HG03045 (cell line): ENCODE measurements around the gene SEMA6D.
"Not testable (repeated sequence)": the region's sequence is repeated elsewhere in the genome, so short reads cannot be mapped to it uniquely, and the experiment has no call there.

Experiments
- ATAC-seq: cut with Tn5 transposase; IDR thresholded peaks from one replicate; pipeline ENCODE4 v1.9.1; 2021; ENCODE audit warnings: mild to moderate bottlenecking, moderate library complexity; ENCODE audit not compliant: unreplicated experiment

Gene SEMA6D

DNA sequence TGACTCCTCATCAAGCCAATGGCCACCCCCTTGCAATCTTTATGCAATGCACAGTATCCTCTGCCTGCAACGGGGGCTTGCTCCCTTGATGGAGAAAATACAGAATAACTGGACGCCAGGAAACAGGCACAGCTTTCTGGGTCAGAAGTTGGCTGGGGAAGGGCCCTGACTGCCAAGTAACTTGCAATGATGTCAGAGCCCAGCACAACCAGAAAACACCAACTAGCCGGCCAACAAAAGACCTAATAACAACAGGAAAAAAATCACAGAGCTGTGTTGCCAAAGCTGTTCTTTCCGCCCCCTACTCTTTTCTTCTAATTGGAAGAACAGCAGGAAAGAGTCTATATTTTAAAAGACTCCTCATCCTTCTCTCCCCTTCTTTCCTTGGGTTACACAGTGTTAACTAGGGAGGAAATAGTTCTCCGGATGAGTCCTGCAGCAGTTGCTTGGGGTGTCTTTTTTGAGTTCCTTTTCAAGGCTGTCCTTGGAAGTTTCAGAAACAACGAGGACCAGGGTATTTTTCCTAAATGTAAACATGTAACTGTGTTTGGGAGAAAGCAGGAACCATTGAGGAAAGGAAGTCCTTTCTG lies 1.4 kb upstream of the SEMA6D start:
- ATAC-seq = no peak

DNA sequence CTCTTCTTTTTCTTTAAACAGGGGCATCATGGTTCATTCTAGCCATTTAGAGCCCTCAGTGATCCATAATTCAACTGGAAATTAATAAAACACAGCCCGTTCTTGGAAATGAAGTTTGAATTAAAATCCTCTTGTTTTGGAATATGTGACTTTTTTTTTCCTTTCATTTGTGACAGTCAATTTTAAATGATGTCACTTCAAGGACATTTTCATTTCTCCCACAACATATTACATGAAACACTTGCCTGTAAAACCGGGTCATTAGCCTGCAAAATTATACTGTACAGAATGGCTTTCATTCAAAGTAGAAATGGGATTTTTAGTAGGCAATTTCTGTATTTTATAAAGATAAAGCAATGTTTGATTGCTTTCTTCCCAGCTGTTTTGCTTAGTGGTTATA lies 789 bp upstream of the SEMA6D start:
- no peak for ATAC-seq

DNA sequence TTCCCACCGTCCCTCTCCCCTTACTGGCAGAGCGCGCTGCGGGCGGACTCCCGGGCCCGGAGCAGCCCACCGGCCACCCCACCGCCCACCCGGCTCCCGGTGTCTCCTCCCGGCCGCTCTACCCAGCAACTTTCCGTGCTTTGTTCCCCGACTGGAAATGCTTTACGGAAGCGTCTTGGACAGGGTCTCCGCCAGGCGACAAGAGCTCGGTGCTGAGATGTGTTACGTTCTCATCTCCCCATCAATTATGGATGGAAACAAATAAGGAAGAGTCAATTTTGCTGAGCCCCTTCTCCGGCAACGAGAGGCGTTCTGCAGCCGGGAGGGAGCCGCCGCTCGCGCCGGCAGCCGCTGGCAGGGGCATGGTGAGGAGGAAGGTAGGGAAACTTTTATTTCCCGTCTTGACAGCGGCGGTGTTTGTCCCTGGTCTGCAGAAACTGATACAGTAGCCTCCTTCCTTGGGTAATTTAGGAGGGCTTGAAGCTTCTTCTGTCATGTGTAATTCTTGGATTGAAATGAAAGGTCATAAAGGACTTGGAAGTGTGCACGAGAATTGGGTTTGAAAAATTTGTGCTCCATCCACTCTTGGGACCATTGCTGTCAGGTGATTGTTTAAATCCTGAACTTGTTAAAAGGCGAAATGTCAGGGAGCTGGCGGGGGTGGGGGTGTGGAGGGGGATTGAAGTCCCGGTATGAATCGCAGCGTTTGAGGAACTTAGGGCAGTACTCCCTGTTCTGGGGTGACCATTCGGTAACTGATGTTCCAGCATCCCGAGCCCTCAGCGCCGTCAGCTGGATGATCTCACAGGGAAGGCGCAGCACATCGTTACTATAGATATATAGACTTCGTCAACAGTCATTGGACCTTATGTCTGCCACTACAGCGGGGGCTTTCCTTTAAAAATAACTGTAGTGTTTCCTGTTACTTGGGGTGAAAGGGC lies 1.5 kb downstream of the SEMA6D start:
- no peak for ATAC-seq

GRCh38 chr15:47719730-47720129 lies 2.4 kb downstream of the SEMA6D start:
- no peak for ATAC-seq

DNA sequence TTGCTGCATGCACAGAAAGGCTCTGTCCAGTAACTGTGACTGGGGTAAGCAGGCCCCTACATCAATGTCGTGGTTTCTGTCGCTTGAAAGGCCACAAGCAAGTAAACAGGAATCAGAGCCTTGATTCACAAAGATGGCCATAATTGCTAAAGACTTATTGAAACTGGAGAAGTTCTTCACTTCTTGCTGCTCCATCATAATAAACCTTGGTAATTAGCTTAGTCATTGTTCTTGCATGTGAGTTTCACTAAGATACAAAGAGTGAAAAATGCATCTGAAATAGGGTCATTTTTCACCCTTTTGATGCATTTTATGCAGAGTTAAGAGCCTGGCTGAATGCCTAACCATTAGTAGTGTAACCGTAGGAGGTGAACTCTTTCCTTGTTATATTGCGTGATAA lies 3.2 kb downstream of the SEMA6D start:
- no peak for ATAC-seq

GRCh38 chr15:47721676-47722075 lies 4.4 kb downstream of the SEMA6D start:
- no peak for ATAC-seq

DNA sequence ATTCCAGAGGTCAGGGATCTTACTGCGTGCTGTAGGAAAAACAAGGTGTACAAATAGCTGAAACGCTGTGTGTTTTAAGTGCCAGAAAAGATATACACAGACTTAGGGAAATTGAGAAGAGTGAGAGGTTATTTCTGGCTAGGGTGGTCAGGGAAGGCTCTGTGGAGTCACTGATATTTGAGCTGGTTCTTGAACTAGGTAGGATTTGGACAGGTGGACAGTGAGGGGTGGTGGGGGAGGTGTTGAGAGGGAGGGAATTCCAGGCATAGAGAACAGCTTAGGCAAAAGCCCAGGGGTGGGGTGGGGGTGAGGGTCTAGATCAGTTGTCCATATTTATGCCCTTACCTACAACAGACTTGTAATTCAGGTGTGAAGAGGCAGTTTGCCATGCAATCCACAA lies 7.0 kb downstream of the SEMA6D start:
- no peak for ATAC-seq

- ATAC-seq = no peak
Observed at GRCh38 chr15:47725051-47725450, 7.7 kb downstream of the SEMA6D start.

GRCh38 chr15:47725906-47726305 lies 8.6 kb downstream of the SEMA6D start:
- no peak for ATAC-seq

- no peak for ATAC-seq
Observed at GRCh38 chr15:47726399-47726823, 9.1 kb downstream of the SEMA6D start.

DNA sequence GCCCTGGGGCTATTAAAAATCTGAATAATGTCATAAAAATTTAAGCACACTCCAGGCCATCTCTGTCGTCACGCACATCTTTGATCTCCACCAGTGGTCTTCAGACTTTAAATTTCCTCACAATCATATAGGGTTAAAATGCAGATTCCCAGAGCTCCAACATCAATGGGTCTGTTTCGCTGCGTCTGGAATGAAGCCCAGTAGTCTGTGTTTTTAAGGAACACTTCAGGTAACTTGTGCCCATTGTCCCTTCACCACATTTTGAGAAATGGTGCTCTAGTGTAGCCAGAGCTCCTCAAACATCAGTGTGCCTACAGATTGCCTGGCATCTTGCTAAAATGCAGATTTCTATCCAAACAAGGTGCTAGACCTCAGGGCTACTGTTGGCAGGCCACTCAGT lies 9.8 kb downstream of the SEMA6D start:
- ATAC-seq = no peak

- no peak for ATAC-seq
Observed at GRCh38 chr15:47727676-47728075, 10.4 kb downstream of the SEMA6D start.

DNA sequence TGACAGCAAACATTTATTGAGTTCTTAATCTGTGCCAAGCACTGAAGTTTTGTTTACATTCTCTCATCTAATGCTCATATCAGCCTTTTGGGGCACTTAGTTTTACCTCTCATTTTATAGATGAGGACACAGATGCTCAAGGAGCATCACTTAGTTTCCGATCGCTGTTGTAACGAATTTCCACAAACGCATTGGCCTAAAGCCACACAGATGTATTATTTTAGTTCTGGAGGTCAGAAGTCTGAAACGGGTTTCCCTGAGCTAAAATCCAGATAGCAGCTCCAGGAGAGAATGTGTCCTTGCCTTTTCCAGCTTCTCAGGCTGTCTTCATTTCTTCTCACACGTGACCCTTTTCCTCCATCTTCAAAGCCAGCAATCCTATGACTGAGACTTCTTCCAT lies 11.1 kb downstream of the SEMA6D start:
- no peak for ATAC-seq

GRCh38 chr15:47728886-47729285 lies 11.6 kb downstream of the SEMA6D start:
- no peak for ATAC-seq

DNA sequence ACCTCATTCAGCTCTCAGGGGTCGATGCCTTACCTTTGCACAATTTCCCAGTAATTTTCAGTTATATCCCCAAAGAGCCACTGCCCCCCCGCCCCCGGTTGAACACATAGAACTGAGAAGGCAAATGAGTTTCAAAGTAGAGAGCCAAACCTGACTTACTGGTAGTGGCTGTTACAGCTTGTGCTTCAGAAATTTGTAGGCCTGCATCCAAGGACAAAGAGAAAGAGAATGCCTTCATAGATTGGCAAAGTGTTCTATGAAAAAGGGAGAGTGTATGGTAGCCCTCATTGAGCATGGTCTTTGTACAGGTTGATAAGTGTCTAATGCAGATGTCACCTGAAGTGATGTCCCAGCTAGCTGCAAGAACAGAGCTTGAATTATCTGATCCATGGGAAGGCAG lies 13.9 kb downstream of the SEMA6D start:
- no peak for ATAC-seq

DNA sequence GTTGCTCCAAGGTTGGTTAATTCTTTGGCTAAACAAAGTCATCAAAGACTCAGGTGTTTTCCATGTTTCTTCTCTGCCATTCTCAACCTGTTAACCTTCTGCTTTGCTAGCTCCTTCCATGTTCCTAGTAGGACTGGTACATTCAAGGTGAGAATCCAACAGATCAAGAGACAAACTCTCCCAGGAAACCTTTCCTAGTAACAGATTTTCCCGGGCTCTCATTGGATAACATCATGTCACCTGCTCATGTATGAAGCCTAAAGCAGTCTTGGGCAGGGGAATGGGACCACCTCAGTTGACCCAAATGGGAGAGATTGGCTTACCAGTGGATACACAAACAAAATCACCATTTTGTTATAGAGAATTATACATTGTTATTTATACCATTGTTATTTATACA lies 14.9 kb downstream of the SEMA6D start:
- no peak for ATAC-seq

DNA sequence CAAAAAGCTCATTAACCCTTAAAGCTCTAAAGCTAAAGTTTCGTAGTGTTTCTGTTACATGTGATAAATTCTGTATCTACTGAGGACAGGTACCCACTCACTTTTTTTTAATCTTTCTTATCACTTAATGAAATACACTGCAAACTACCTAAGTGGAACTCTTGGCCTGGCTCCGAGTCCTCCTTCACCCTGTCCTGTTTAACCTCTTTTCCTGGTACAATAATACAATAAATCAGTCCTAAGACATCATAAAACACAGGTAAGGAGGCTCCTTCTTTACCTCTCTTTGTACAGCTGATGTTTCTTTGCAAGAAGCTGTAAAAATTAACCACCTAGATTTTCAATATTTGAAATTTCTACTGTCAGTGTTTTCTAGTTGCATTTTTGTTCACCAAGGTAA lies 15.8 kb downstream of the SEMA6D start:
- no peak for ATAC-seq

DNA sequence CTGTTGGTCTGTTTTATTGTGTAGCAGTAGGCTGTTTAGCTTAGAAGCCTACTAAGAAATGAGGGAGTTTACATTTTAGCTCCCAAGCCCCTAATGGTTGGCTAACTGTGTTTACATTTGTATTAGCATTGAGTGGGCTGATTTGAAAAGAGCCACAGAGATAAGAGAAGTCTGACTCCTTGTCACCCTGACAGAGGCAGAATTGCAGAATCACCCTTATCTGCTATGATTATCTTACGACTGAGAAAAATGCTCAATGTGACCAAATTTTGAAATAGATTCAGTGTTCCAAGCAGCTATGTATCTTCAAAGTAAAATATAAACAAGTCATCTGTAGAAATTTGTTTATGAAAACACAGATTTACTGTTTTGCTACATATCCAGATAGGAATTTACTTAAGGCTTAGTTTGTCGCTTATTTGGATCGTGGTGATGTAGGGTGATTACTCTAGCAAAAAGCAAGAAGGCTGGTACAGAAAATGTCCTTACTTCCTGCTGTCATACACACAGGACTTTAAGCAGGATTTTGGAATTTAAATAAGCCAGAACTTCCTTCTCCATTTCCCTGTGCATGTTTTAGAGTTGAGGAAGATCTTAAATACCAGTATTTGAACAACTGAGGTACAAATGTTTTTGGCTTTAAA lies 19.0 kb downstream of the SEMA6D start:
- ATAC-seq = no peak

DNA sequence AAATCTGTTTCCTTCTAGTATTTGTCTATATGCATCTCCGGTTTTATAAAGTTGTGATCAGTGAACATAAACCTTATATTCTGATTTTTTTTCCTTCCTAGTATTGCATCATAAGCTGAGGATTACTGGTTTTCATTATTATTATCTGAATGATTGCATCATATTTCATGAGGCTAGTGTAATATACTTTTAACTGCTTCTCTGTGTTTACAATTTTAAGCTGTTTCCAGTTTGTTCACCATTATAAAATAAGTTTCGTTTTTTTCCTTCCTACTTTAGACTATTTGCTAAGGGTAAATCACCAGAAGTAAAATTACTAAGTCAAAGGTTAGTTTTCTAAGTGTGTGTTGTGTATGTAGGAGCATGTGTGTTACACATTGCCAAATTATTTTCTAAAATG lies 20.2 kb downstream of the SEMA6D start:
- ATAC-seq = no peak

GRCh38 chr15:47738144-47738825 lies 21.0 kb downstream of the SEMA6D start:
- not testable (repeated sequence) for ATAC-seq

- no peak for ATAC-seq
Observed at GRCh38 chr15:47741082-47741481, 23.8 kb downstream of the SEMA6D start.
